AG09309 (cell line): ENCODE data around the gene MEF2B.

Experiments
- DNase-seq: peaks from one replicate; pipeline ENCODE4 v3.0.0-alpha.2; 2010; ENCODE audit warnings: low read depth
- H3K4me3 ChIP-seq: 2 replicates; pipeline ENCODE4 v1.5.1; 2011; ENCODE audit warnings: mild to moderate bottlenecking, low read depth, low read length, moderate library complexity; ENCODE audit not compliant: control insufficient read depth
- TF ChIP-seq, protein P1 (sequence below): IDR thresholded peaks from 2 replicates; pipeline ENCODE4 v1.5.1; 2011; ENCODE audit warnings: mild to moderate bottlenecking, low read depth, low read length, inconsistent platforms; ENCODE audit not compliant: insufficient read depth, control insufficient read depth; ENCODE audit errors: missing control alignments

Gene MEF2B

DNA sequence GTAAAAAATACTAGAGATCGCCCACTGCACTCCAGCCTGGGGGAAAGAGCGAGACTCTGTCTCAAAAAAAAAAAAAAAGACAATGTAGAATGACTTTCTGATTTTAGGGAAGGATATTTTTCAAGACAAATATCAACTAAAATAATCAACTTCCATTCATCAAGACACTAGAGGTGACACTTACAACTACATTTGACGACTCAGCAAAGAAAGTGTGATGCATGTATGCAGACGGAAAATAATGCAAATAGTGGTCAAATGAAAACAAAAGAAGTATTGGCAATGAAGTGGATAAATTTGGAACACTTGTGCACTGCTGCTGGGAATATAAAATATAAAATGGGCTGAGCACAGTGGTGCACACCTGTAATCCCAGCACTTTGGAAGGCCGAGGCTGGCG, 44.0 kb downstream of the MEF2B start:
- no peak for DNase-seq
- no peak overlapping the region for H3K4me3 ChIP-seq
- TF ChIP-seq, protein P1, sequence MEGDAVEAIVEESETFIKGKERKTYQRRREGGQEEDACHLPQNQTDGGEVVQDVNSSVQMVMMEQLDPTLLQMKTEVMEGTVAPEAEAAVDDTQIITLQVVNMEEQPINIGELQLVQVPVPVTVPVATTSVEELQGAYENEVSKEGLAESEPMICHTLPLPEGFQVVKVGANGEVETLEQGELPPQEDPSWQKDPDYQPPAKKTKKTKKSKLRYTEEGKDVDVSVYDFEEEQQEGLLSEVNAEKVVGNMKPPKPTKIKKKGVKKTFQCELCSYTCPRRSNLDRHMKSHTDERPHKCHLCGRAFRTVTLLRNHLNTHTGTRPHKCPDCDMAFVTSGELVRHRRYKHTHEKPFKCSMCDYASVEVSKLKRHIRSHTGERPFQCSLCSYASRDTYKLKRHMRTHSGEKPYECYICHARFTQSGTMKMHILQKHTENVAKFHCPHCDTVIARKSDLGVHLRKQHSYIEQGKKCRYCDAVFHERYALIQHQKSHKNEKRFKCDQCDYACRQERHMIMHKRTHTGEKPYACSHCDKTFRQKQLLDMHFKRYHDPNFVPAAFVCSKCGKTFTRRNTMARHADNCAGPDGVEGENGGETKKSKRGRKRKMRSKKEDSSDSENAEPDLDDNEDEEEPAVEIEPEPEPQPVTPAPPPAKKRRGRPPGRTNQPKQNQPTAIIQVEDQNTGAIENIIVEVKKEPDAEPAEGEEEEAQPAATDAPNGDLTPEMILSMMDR = no peak

DNA sequence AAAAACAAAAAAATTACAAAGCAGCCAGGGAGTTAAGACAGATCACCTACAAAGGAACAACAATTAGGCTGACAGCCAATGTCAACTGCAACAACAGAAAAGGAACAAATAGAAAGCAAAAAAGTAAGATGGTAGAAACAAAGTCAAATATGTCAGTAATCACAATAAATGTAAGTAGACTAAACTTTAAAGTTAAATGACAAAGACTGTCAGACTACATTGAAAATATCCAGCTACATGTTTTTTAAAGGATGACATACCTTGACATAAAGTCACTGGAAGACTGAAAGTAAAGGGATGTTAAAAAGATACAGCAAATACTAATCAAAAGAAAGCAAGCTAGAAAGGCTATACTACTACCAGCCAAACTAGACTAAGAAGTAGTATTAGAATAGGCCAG, 46.7 kb downstream of the MEF2B start:
- TF ChIP-seq, protein P1 = no peak
- H3K4me3 ChIP-seq = no peak overlapping the region
- DNase-seq = no peak

DNA sequence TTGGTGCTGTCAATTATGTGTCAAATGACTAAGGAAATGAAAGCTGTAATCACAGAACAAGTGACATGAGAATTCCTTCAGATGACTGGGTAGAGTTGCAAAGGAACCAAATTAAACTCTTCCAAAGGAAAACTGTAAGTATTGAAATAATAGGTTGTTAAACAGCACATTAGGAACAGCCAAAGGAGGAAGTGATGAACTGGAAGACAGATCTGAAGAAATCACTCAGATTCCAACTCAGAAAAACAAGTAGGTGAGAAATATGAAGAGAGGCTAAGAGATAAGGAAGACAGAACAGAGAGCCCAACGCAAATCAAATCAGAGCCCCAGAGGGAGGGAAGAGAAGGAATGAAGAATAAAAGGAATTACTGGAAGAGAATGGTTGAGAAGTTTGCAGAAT, 47.2 kb downstream of the MEF2B start:
- TF ChIP-seq, protein P1 = no peak
- no peak overlapping the region for H3K4me3 ChIP-seq
- DNase-seq = no peak

DNA sequence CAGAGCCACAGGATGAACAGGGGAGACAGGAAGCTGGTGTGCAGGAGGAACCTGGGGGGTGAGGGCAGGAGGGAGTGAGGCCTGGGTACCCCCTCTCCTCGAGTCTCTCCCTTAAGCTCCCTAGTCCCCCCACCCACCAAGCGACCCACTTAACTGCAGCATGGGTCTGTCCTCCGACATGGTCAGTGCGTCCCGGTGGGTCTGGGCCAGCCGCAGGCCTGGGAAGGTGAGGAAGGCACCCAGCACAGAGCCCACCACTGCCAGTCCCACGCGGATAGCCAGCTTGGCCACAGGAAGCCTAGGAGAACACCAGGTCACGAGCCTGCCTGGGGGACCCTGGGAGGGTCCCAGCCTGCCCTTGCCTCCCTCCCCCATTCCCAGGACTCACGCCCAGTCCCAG, 48.7 kb downstream of the MEF2B start:
- DNase-seq = no peak
- TF ChIP-seq, protein P1 = no peak
- no peak overlapping the region for H3K4me3 ChIP-seq

DNA sequence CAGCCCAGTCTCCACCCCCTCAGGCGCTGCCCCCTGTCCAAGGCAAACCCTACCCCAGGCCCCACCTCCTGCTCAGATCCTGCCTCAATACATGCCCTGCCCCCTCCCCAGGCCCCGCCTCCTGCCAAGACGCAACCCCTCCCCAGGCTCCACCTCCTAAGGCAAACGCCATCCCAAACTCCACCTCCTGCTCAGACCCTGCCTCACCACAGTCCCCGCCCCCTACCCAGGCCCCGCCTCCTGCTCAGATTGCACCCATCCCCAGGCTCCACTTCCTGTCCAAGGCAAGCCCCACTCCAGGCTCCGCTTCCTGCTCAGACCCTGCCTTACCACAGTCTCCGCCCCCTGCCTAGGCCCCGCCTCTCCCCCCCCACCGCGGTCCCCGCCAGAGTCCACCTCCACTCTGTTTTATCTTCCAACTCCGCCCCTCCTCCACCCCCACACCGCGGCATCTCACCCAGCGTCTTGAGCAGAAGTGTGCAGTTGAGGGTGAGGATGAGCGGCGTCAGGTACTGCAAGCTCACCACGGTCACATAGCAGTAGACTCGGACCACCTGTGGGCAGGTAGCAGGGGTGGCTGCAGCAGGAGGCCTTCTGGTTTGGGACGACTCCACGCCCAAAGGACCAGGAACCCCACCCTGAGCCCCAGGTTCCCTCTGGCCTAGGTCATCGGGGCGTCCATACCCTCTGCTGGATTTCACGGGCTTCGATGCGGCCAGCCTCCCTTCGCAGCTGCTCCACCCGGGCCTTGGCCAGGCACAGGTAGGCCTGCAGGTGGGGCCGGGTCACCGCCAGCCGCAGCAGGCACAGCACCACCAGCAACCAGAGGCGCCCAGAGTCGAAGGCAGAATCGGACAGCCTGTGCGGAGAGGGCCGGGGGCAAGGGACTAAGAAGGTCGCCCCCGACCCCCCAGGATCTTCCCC, 49.5 kb downstream of the MEF2B start:
- DNase-seq = no peak

DNA sequence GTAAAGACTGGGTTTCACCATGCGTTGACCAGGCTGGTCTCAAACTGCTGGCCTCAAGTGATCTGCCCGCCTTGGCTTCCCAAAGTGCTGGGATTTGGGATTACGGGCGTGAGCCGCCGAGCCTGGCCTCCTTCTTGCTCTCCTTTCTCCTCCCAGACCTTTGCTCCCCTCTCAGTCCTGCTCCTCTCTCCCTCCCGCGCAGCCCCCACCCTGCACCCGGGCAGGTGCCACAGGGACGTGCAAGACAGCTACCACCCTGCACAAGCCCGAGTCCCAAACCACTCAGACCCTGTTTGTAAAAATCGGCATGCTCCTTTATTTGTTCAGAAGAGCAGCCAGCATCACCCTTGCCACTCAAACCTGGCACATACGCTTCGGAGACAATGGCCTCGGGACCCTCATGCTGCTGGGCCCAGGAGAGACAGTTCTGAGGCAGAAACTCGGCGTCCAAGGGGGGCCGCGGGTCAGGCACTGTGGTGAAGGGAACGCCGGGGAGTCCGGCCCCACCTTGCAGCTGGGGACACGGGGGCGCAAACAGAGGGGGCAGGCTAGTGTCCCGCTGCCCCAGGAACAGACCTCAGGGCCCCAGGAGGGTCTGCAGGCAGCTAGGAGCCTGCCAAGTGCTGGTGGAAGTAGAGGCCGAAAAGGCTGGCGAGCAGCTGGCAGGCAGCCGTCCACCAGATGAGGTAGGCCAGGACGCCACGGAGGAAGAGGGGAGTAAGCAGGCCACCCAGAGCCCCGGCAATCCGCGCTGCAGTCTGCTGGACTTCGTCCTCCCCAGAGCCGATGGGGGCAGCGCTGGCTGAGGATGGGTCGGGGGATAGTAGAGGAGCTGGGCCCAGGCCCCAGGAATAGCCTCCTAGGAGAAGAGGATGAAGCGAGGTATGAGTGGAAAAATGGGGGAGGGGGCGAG, 50.5 kb downstream of the MEF2B start:
- no peak for DNase-seq
- TF ChIP-seq, protein P1 = no peak
- H3K4me3 ChIP-seq = no peak overlapping the region

More for the DNA sequence above, 49.5 kb downstream of the MEF2B start:
- TF ChIP-seq, protein P1 = no peak
- no peak overlapping the region for H3K4me3 ChIP-seq
